B cell (primary cell): ENCODE measurements around the gene IDH2. TPM values are rescaled to one million over a fixed set of nuclear protein-coding genes. Genes with fewer than 3 reads are reported as not detected.

ENCODE experiments used
- ATAC-seq: fragments of 200-7000 bp; cut with Tn5 transposase; one replicate; pipeline ENCODE4 v1.10.0; 2021; ENCODE audit warnings: low read depth, mild to moderate bottlenecking, moderate number of reproducible peaks, moderate library complexity
- CTCF ChIA-PET: fragments of 350-600 bp; sonication (Branson Sonifier 250); formaldehyde crosslinking; loops from one replicate; lab custom pipeline; 2021; ENCODE audit warnings: antibody characterized with exemption, inconsistent platforms; lab: Charles Lee
- POLR2A ChIA-PET: fragments of 350-600 bp; sonication (Branson Sonifier 250); formaldehyde crosslinking; loops from one replicate; lab custom pipeline; 2021; ENCODE audit warnings: antibody characterized with exemption; lab: Charles Lee
- DNase-seq: peaks from one replicate; pipeline ENCODE4 v3.0.0; 2013
- H2AFZ ChIP-seq: 2 replicates; pipeline ENCODE4 v1.6.1; 2012; ENCODE audit warnings: mild to moderate bottlenecking, low read depth, low read length; ENCODE audit not compliant: insufficient read depth, poor library complexity, severe bottlenecking
- H3K27ac ChIP-seq, 2 donors: 1 replicate in 1 of 2; 2 replicates in 1 of 2; pipeline ENCODE4 v1.5.1; 2012 to 2013; ENCODE audit warnings: low read length in 2 of 2, mild to moderate bottlenecking in 2 of 2, moderate library complexity in 1 of 2
- H3K27me3 ChIP-seq, 4 experiments: fragments of 200-600 bp in 1 of 4; sonication (generic) in 1 of 4; replicated peaks in 1 of 4; 1 replicate in 2 of 4; 2 replicates in 2 of 4; pipeline versions ENCODE4 v1.6.1 to v1.7.0; 2013 to 2016; ENCODE audit warnings: low read length in 3 of 4, mild to moderate bottlenecking in 2 of 4, mixed read lengths in 1 of 4, moderate library complexity in 1 of 4; ENCODE audit not compliant: insufficient read depth in 4 of 4, control insufficient read depth in 3 of 4; ENCODE audit errors: control extremely low read depth in 1 of 4
- H3K36me3 ChIP-seq, 2 experiments: replicated peaks in 1 of 2; 1 replicate in 1 of 2; 2 replicates in 1 of 2; pipeline versions ENCODE4 v1.6.1 to v1.7.1; 2013; ENCODE audit warnings: low read length in 1 of 2; ENCODE audit not compliant: insufficient read depth in 2 of 2, control insufficient read depth in 1 of 2; ENCODE audit errors: control extremely low read depth in 1 of 2, extremely low read depth in 1 of 2
- H3K4me1 ChIP-seq, 2 donors: fragments of 200-600 bp in 1 of 2; sonication (generic) in 1 of 2; 1 replicate in 1 of 2; 2 replicates in 1 of 2; pipeline versions ENCODE4 v1.5.1 to v1.6.1; 2013 to 2017; ENCODE audit warnings: low read length in 2 of 2; ENCODE audit not compliant: control insufficient read depth in 2 of 2, insufficient read depth in 2 of 2
- H3K4me2 ChIP-seq: replicated peaks from 2 replicates; pipeline ENCODE3; 2012; ENCODE audit warnings: mild to moderate bottlenecking, low read depth, low read length; ENCODE audit not compliant: poor library complexity, severe bottlenecking
- H3K4me3 ChIP-seq, 5 experiments: fragments of 200-600 bp in 1 of 5; sonication (generic) in 1 of 5; 1 replicate in 3 of 5; 2 replicates in 2 of 5; pipeline versions ENCODE4 v1.5.1 to v1.7.0; 2011 to 2016; ENCODE audit warnings: low read length in 4 of 5, mild to moderate bottlenecking in 4 of 5, low read depth in 2 of 5, control low read depth in 1 of 5, moderate library complexity in 1 of 5; ENCODE audit not compliant: insufficient read depth in 1 of 5; ENCODE audit errors: control extremely low read depth in 1 of 5, extremely low read depth in 1 of 5
- H3K79me2 ChIP-seq: fragments of 200-600 bp; sonication (generic); one replicate; pipeline ENCODE4 v1.6.0; 2016; ENCODE audit warnings: low read length; ENCODE audit not compliant: control insufficient read depth, insufficient read depth
- H3K9ac ChIP-seq: fragments of 200-600 bp; sonication (generic); 2 replicates; pipeline ENCODE4 v1.6.1; 2017; ENCODE audit warnings: mild to moderate bottlenecking, low read length, moderate library complexity
- H3K9me3 ChIP-seq, 3 donors: one replicate each; pipeline versions ENCODE4 v1.6.1 to v1.7.1; 2013; ENCODE audit warnings: low read length in 2 of 3; ENCODE audit not compliant: control insufficient read depth in 2 of 3, insufficient read depth in 1 of 3; ENCODE audit errors: control extremely low read depth in 1 of 3
- H4K20me1 ChIP-seq: 2 replicates; pipeline ENCODE4 v1.6.0; 2012; ENCODE audit warnings: mild to moderate bottlenecking, low read length; ENCODE audit not compliant: insufficient read depth, control insufficient read depth, poor library complexity, severe bottlenecking
- H3K27ac Mint-ChIP-seq: one replicate; pipeline ENCODE4 v1.8.0; 2021; ENCODE audit warnings: mixed read lengths
- H3K27me3 Mint-ChIP-seq: one replicate; pipeline ENCODE4 v1.8.0; 2021; ENCODE audit warnings: mixed read lengths
- H3K4me1 Mint-ChIP-seq: one replicate; pipeline ENCODE4 v1.8.0; 2021; ENCODE audit warnings: mixed read lengths
- H3K4me3 Mint-ChIP-seq: one replicate; pipeline ENCODE4 v1.8.0; 2021; ENCODE audit warnings: mixed read lengths
- H3K9me3 Mint-ChIP-seq: one replicate; pipeline ENCODE4 v1.8.0; 2022; ENCODE audit warnings: mixed read lengths; ENCODE audit not compliant: insufficient read depth
- CTCF ChIP-seq: fragments of 200-600 bp; IDR thresholded peaks from one replicate; pipeline ENCODE4 v1.8.0; 2022; ENCODE audit warnings: antibody characterized with exemption, mild to moderate bottlenecking
- EZH2 ChIP-seq: IDR thresholded peaks from 2 replicates; pipeline ENCODE4 v1.6.1; 2012; ENCODE audit warnings: borderline replicate concordance, low read depth, mild to moderate bottlenecking, moderate library complexity, low read length; ENCODE audit not compliant: insufficient read depth, poor library complexity, severe bottlenecking
- WGBS: methylation state at CpG from one replicate; pipeline ENCODE4 v1.1.5; 2013; ENCODE audit warnings: missing lambda C conversion rate; ENCODE audit not compliant: insufficient coverage; 5-methylcytosine and 5-hydroxymethylcytosine counted together
- intact Hi-C: fragments of 100-400 bp; cut with micrococcal nuclease; formaldehyde crosslinking; loops from one replicate; pipeline ENCODE4 v1.10.0; 2022
- polyA plus RNA-seq: library from polyadenylated mRNA; depleted of rRNA; stranded (reverse); fragments of >200 nt; gene quantifications from 2 replicates; pipeline ENCODE4 v1.2.3, GENCODE V29; 2012
- total RNA-seq, 2 donors: library from RNA; stranded (reverse); fragments of 120-200 nt in 1 of 2; gene quantifications; 1 replicate in 1 of 2; 2 replicates in 1 of 2; pipeline versions ENCODE4 v1.2.3 to v1.2.4, GENCODE V29; 2013 to 2022

Gene IDH2
- total and polyA plus RNA-seq, 2 donors (not counting 1 experiment from before 2014, with no cell fraction given): 30.7 to 35.8 TPM

- ATAC-seq: no peak
- H3K27ac Mint-ChIP-seq: peak overlapping the region; percentile 77
- POLR2A ChIA-PET: no interaction called here
Measured at GRCh38 chr15:90037511-90037860, 64.8 kb downstream of the IDH2 start.

More at GRCh38 chr15:90037511-90037860, 64.8 kb downstream of the IDH2 start:
- no peaks in the 10 kb centered on the region for H3K27me3 Mint-ChIP-seq
- TF ChIP-seq EZH2 (no peak), CTCF (no peak)
- H3K4me2 ChIP-seq: no peak overlapping the region
- H3K27ac ChIP-seq: no peak overlapping the region
- no peaks in the 10 kb centered on the region for H3K27me3 ChIP-seq
- H3K79me2 ChIP-seq: peaks cover 86% of the 10 kb centered on the region
- H3K4me3 ChIP-seq: no peak overlapping the region
- CTCF ChIA-PET: interaction anchor here (0.8 kb wide), 1 partner anchor 9 kb away, joined by 3 read pairs; no protein-coding TSS in a partner anchor
- no peak overlapping the region for H3K9ac ChIP-seq
- 94% methylated on average over 5 of the region's 5 CpGs for WGBS
- no peaks in the 10 kb centered on the region for H3K36me3 ChIP-seq
- no peak overlapping the region for H2AFZ ChIP-seq
- intact Hi-C loops: loop anchor here (5.0 kb wide), 1 partner anchor 35 kb away; the partner anchor contains the start of gene ZNF710
- H3K9me3 ChIP-seq: no peaks in the 10 kb centered on the region
- H4K20me1 ChIP-seq: peaks cover 11% of the 10 kb centered on the region
- no peak overlapping the region for H3K4me3 Mint-ChIP-seq
- peaks cover 77% of the 10 kb centered on the region for H3K4me1 Mint-ChIP-seq
- DNase-seq: no peak
- no peaks in the 10 kb centered on the region for H3K9me3 Mint-ChIP-seq
- peaks cover 33 to 46% of the 10 kb centered on the region in 2 donors for H3K4me1 ChIP-seq
